PC-9 (cell line): ENCODE data around the gene GYPB.
"Not testable (repeated sequence)": the region's sequence is repeated elsewhere in the genome, so short reads cannot be mapped to it uniquely, and the experiment has no call there.

Experiments
- EZH2 ChIP-seq: fragments of 200-600 bp; sonication (generic); IDR thresholded peaks from 2 replicates; pipeline ENCODE4 v1.8.0; 2017; ENCODE audit warnings: antibody characterized with exemption, low read depth
- TF ChIP-seq, protein P1 (sequence below): fragments of 200-600 bp; sonication (generic); conservative IDR thresholded peaks from 2 replicates; pipeline ENCODE4 v1.6.1; 2017; ENCODE audit warnings: mixed run types, antibody characterized with exemption, mild to moderate bottlenecking, moderate library complexity

DNA sequence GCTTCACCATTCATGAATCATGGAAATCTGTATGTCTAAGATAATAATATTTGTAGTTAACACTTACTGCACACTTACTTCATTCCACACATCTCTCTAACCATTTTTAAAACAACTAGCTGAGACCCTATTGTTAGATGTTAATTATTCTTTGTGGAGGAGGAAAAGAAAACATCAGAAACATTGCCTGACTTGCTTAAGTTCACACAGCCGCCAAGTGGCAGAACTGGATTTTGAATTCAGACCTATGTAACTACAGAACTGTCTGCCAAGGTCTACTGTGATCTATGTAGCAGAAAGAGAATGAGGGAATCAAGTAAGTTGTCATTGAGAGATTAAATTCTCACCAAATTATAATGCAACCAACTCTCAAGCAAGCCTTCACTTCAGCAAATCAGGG lies 11.2 kb downstream of the GYPB start:
- not testable (repeated sequence) for TF ChIP-seq EZH2
- TF ChIP-seq, protein P1, sequence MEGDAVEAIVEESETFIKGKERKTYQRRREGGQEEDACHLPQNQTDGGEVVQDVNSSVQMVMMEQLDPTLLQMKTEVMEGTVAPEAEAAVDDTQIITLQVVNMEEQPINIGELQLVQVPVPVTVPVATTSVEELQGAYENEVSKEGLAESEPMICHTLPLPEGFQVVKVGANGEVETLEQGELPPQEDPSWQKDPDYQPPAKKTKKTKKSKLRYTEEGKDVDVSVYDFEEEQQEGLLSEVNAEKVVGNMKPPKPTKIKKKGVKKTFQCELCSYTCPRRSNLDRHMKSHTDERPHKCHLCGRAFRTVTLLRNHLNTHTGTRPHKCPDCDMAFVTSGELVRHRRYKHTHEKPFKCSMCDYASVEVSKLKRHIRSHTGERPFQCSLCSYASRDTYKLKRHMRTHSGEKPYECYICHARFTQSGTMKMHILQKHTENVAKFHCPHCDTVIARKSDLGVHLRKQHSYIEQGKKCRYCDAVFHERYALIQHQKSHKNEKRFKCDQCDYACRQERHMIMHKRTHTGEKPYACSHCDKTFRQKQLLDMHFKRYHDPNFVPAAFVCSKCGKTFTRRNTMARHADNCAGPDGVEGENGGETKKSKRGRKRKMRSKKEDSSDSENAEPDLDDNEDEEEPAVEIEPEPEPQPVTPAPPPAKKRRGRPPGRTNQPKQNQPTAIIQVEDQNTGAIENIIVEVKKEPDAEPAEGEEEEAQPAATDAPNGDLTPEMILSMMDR, result not testable (repeated sequence)
